GM18867 (cell line): Measurements from ENCODE around the gene SORCS2.

ENCODE experiments used
- ATAC-seq: cut with Tn5 transposase; IDR thresholded peaks from one replicate; pipeline ENCODE4 v1.9.1; 2021; ENCODE audit warnings: mild to moderate bottlenecking, moderate library complexity; ENCODE audit not compliant: unreplicated experiment

SORCS2 gene

GRCh38 chr4:7364979-7365378 lies 172.6 kb downstream of the SORCS2 start:
- no peak for ATAC-seq

GRCh38 chr4:7365462-7366179 lies 173.3 kb downstream of the SORCS2 start:
- no peak for ATAC-seq

GRCh38 chr4:7366180-7366945 lies 174.0 kb downstream of the SORCS2 start:
- no peak for ATAC-seq

- no peak for ATAC-seq
These were observed 174.6 kb downstream of the SORCS2 start for GRCh38 chr4:7366954-7367353.

DNA sequence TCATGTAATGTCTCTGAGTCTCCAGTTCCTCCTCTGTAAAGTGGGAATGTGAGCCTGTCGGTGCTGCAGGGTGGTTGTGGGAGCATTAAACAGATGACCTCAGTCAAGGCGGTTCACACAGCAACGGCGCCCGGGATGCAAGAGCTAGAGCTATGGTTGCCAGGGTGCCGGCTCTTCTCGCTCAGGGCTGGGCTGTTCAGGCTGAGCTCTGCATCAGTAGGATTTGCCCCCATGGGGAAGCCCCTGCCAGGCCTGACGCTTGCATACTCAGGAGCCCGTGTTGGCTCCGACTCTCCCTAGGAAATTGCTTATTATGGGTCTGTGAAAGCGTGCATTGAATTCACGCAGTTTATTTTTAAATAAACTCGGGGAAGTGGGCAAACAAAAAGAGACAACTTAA lies 175.1 kb downstream of the SORCS2 start:
- ATAC-seq = no peak

DNA sequence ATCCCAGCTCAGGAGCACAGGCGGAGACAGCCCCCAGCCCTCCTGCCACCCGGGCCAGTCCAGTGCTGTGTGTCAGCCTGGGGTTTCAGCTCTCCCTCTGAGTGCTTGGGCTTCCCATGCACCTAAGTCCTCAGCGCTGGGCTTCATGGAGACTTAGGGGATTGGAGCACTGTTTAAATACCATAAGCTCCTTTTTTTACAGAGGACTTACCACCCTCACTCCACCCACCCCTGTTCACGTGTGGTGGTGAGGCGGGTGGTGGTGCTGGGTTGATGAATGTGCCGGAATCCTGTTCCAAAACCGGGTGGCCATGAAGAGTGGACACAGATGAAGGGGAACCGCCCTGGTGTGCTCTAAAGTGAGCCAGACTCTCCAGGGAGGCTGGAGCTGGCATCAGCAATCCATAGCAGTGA lies 175.5 kb downstream of the SORCS2 start:
- ATAC-seq = no peak

DNA sequence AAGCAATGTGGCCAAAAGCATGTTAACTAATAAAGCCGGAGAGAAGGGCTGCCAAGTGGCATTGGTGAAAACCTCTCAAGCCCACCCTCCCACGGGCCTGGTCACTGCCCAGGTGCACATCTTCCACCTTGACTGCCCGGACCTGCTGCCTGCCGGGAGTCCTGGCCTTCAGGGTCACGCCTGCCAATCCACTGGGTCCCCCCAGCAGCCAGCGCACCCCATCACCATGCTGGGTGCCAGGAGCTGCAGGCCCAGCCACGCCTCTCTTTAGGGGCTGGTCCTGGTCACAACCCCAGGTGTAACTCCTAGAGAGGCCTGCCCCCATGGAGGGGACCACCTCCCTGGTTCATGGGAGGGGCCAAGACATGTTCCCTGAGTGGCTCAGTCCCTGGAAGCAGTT lies 176.0 kb downstream of the SORCS2 start:
- no peak for ATAC-seq

GRCh38 chr4:7369511-7369910 lies 177.2 kb downstream of the SORCS2 start:
- no peak for ATAC-seq

GRCh38 chr4:7370038-7370437 lies 177.7 kb downstream of the SORCS2 start:
- ATAC-seq = no peak

DNA sequence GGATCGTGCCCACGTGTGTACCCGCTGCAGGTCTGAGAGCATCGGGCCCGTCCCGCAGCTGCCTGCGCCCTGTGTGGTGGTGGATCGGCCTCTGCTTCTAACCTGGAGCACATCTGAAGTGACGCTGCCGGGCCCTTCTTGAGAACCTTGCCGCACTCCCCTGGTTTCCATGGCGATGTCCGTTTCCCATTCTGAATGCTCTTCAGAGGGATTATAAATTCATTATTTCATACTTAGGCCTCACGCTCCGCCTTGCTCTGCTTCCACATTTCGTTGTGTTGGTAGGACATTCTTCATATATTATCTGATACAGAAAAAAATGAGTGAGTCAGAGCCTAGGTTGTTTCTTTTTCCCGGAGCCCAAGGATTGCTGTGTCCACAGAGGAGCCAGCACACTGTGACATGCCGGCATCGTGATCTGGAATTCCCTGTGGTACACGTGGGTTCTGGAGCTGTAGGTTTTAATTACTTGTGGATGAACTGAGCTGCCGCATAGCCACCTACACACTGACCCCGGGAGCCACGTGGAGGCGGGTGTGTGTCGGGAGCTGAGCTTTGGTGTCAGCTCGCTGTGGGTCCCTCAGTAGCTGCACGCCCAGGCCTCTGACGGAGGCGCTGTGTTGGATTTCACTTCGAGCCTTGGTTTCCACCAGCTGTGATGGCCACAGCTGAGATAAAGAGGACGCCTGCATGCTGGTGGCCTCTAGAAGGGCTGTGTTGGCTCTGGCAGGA lies 179.0 kb downstream of the SORCS2 start:
- no peak for ATAC-seq

GRCh38 chr4:7372673-7373072 lies 180.3 kb downstream of the SORCS2 start:
- ATAC-seq = no peak

DNA sequence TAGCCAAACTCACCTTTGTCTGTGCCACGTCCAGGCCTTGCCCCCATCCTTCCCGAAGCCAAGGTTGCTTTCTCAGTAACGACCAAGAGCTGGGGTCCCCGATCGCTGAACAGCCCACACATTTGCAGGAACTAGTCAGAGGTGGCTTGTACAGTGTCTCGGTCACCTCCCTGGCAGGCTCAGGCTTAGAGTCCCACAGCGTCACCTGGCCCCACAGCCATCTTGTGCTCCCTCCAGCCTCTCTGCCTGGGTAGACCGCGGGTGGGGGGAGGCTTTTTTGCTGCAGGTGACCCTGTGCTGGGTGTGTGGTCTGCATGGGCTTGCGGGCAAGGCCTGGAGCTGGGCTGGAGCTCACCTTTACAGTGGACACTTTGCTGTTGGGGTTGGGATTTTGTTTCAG lies 182.2 kb downstream of the SORCS2 start:
- ATAC-seq = no peak

DNA sequence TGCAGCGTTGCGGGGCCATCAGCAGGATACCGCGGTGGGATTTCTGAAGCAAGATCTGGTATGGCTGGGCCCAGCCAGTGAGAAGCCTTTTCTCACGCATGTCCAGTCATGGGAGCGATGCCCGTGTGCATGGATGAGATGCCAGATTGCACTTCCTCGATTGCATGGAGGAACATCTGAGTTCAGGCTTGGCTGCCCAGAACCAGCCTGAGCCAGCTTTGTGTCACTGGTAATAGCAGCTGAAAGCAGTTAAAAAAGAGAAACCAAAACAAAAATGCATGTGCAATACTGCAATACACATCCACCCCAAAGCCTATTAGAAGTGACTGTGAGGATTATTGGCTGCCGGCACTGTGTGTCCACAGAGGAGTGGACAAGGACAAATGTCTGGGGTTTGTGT lies 183.1 kb downstream of the SORCS2 start:
- ATAC-seq = no peak

- no peak for ATAC-seq
These were observed 185.0 kb downstream of the SORCS2 start for GRCh38 chr4:7377223-7377865.

GRCh38 chr4:7379186-7379585 lies 186.8 kb downstream of the SORCS2 start:
- no peak for ATAC-seq

DNA sequence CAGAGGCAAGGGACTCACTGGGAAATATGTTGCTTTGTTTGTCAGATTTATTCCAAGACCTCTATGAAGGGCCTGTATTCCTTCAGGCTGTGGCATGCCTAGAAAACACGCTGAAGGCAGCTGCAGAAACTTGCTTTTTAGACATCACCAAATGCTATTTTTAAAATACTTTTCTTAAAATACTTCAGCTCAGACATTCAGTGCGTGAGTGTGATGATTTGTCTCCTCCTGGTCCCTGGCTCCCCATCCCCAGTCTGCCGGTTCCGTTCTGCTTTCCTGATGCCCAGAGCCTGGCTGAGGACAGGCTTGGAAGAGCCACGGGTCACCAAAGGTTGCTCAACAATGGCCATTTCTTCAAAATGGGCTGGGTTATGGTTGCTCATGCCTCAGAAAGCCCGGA lies 187.4 kb downstream of the SORCS2 start:
- no peak for ATAC-seq

- ATAC-seq = no peak
These were observed 189.0 kb downstream of the SORCS2 start for GRCh38 chr4:7381221-7381889.

GRCh38 chr4:7381890-7382633 lies 189.7 kb downstream of the SORCS2 start:
- no peak for ATAC-seq

- no peak for ATAC-seq
These were observed 190.3 kb downstream of the SORCS2 start for GRCh38 chr4:7382634-7383014.

- ATAC-seq = no peak
These were observed 190.9 kb downstream of the SORCS2 start for GRCh38 chr4:7383266-7383665.
